NOMO-1 (cell line): Measurements from ENCODE around the gene SOWAHC.
"Not testable (repeated sequence)": the region's sequence is repeated elsewhere in the genome, so short reads cannot be mapped to it uniquely, and the experiment has no call there.

Experiments
- DNase-seq, 2 experiments: peaks; one replicate each; lab custom pipeline; 2025; ENCODE audit not compliant: unreplicated experiment in 2 of 2; lab: John Stamatoyannopoulos, UW

The SOWAHC gene

GRCh38 chr2:109615637-109616144, 1.5 kb downstream of the SOWAHC start:
- DNase-seq: no peak

GRCh38 chr2:109616184-109616583, 2.0 kb downstream of the SOWAHC start:
- DNase-seq: no peak

GRCh38 chr2:109619032-109619615, 5.0 kb downstream of the SOWAHC start:
- DNase-seq: no peak

- DNase-seq: no peak
These were observed 9.1 kb downstream of the SOWAHC start for GRCh38 chr2:109623297-109623696.

- DNase-seq: no peak
These were observed 9.8 kb downstream of the SOWAHC start for GRCh38 chr2:109623923-109624322.

GRCh38 chr2:109624339-109624738, 10.2 kb downstream of the SOWAHC start:
- no peak for DNase-seq

- DNase-seq: not testable (repeated sequence)
These were observed 14.2 kb downstream of the SOWAHC start for GRCh38 chr2:109628321-109628720.

GRCh38 chr2:109629867-109630266, 15.7 kb downstream of the SOWAHC start:
- no peak for DNase-seq

- no peak for DNase-seq
These were observed 16.6 kb downstream of the SOWAHC start for GRCh38 chr2:109630441-109631430.

- no peak for DNase-seq
These were observed 17.6 kb downstream of the SOWAHC start for GRCh38 chr2:109631741-109632140.

- no peak for DNase-seq
These were observed 18.1 kb downstream of the SOWAHC start for GRCh38 chr2:109632158-109632789.

GRCh38 chr2:109633284-109633961, 19.3 kb downstream of the SOWAHC start:
- no peak for DNase-seq

- DNase-seq: no peak
These were observed 21.5 kb downstream of the SOWAHC start for GRCh38 chr2:109635426-109636304.

- DNase-seq: no peak
These were observed 22.2 kb downstream of the SOWAHC start for GRCh38 chr2:109636317-109636716.

- no peak for DNase-seq
These were observed 23.8 kb downstream of the SOWAHC start for GRCh38 chr2:109637749-109638570.

- DNase-seq: no peak
These were observed 24.6 kb downstream of the SOWAHC start for GRCh38 chr2:109638795-109639194.

- DNase-seq: not testable (repeated sequence)
These were observed 25.8 kb downstream of the SOWAHC start for GRCh38 chr2:109640000-109640399.

- no peak for DNase-seq
These were observed 30.6 kb downstream of the SOWAHC start for GRCh38 chr2:109644571-109645275.
